ENCODE results near the gene HARBI1.
"Not testable (repeated sequence)": the region's sequence is repeated elsewhere in the genome, so short reads cannot be mapped to it uniquely, and the experiment has no call there.

The HARBI1 gene

GRCh38 chr11:46594785-46595184, 22.2 kb downstream of the HARBI1 start:
- DNase-seq, result no peak

GRCh38 chr11:46594374-46594700, 22.7 kb downstream of the HARBI1 start:
- DNase-seq, result no peak

GRCh38 chr11:46593550-46594373, 23.3 kb downstream of the HARBI1 start, which contains the start of gene AMBRA1:
AMBRA1 (minus strand) TSS chr11:46594023; CDS start chr11:46548380, 45,643 bp downstream.
- DNase-seq, result peak; percentile 90

GRCh38 chr11:46590740-46591605, 26.1 kb downstream of the HARBI1 start:
- no peak for DNase-seq

GRCh38 chr11:46588915-46589314, 28.1 kb downstream of the HARBI1 start:
- DNase-seq, result no peak

GRCh38 chr11:46588131-46588530, 28.9 kb downstream of the HARBI1 start:
- no peak for DNase-seq

GRCh38 chr11:46583513-46583912, 33.5 kb downstream of the HARBI1 start:
- DNase-seq, result not testable (repeated sequence)

GRCh38 chr11:46582588-46582987, 34.4 kb downstream of the HARBI1 start:
- no peak for DNase-seq

- DNase-seq, result no peak
Measured at GRCh38 chr11:46577058-46577457, 40.0 kb downstream of the HARBI1 start.

- no peak for DNase-seq
Measured at GRCh38 chr11:46574656-46575055, 42.4 kb downstream of the HARBI1 start.

- DNase-seq, result no peak
Measured at GRCh38 chr11:46570790-46571398, 46.1 kb downstream of the HARBI1 start.

- no peak for DNase-seq
Measured at GRCh38 chr11:46565232-46565840, 51.7 kb downstream of the HARBI1 start.

GRCh38 chr11:46564459-46564858, 52.6 kb downstream of the HARBI1 start:
- peak; percentile 55 for DNase-seq

GRCh38 chr11:46562527-46562926, 54.5 kb downstream of the HARBI1 start:
- DNase-seq, result no peak

GRCh38 chr11:46560300-46560991, 56.6 kb downstream of the HARBI1 start:
- no peak for DNase-seq

- DNase-seq, result no peak
Measured at GRCh38 chr11:46559815-46560214, 57.2 kb downstream of the HARBI1 start.

GRCh38 chr11:46557684-46558151, 59.3 kb downstream of the HARBI1 start:
- no peak for DNase-seq

GRCh38 chr11:46555267-46556054, 61.6 kb downstream of the HARBI1 start:
- peak; percentile 66 for DNase-seq

- peak; percentile 50 for DNase-seq
Measured at GRCh38 chr11:46554213-46555147, 62.5 kb downstream of the HARBI1 start.

- DNase-seq, result no peak
Measured at GRCh38 chr11:46553814-46554212, 63.2 kb downstream of the HARBI1 start.

Measured in fibroblast of skin of scalp (primary cell).